Gastroesophageal sphincter (tissue), 4 donors: Measurements from ENCODE around the gene DISC1. TPM values are rescaled to one million over a fixed set of nuclear protein-coding genes. Genes with fewer than 3 reads are reported as not detected.

Experiments used
- ATAC-seq: fragments of 150-250 bp; one replicate; pipeline ENCODE4 v1.9.1; 2016; ENCODE audit warnings: mild to moderate bottlenecking, moderate library complexity
- H3K27ac ChIP-seq, 4 donors: fragments of 200-600 bp; sonication (generic) in 3 of 4; 1 replicate in 3 of 4; 2 replicates in 1 of 4; pipeline ENCODE4 v1.5.1; 2016 to 2019
- H3K27me3 ChIP-seq: fragments of 200-600 bp; sonication (generic); one replicate; pipeline ENCODE4 v1.5.1; 2019
- H3K36me3 ChIP-seq, 2 donors: fragments of 200-600 bp; sonication (generic); one replicate each; pipeline ENCODE4 v1.5.1; 2019; ENCODE audit warnings: control low read depth in 1 of 2
- H3K4me1 ChIP-seq, 3 donors: fragments of 200-600 bp; sonication (generic); 1 replicate in 2 of 3; 2 replicates in 1 of 3; pipeline ENCODE4 v1.5.1; 2016 to 2019; ENCODE audit warnings: control low read depth in 2 of 3
- H3K4me3 ChIP-seq, 2 donors: fragments of 200-600 bp; sonication (generic); one replicate each; pipeline ENCODE4 v1.5.1; 2019; ENCODE audit warnings: mild to moderate bottlenecking in 1 of 2, moderate library complexity in 1 of 2
- H3K9me3 ChIP-seq, 3 donors: fragments of 200-600 bp; sonication (generic); one replicate each; pipeline ENCODE4 v1.5.1; 2017 to 2019; ENCODE audit warnings: control low read depth in 2 of 3
- EP300 ChIP-seq: sonication (generic); formaldehyde crosslinking; IDR thresholded peaks from one replicate; pipeline ENCODE4 v1.6.1; 2017; ENCODE audit warnings: antibody characterized with exemption, mild to moderate bottlenecking
- POLR2A ChIP-seq, 2 donors: fragments of 450-650 bp; IDR thresholded peaks; one replicate each; pipeline ENCODE4 v1.6.1; 2017; ENCODE audit warnings: antibody characterized with exemption in 2 of 2, mild to moderate bottlenecking in 2 of 2, moderate library complexity in 1 of 2
- POLR2AphosphoS5 ChIP-seq: sonication (generic); formaldehyde crosslinking; IDR thresholded peaks from one replicate; pipeline ENCODE4 v1.6.1; 2017; ENCODE audit warnings: antibody characterized with exemption
- WGBS, 2 donors: methylation state at CpG; one replicate each; pipeline ENCODE4 v1.1.5; 2018; ENCODE audit warnings: low coverage in 1 of 2; 5-methylcytosine and 5-hydroxymethylcytosine counted together
- total RNA-seq, 4 donors: library from RNA; depleted of rRNA; stranded (reverse); fragments of >200 nt; gene quantifications; one replicate each; pipeline ENCODE4 v1.1.0, GENCODE V29; 2016
- TF ChIP-seq, protein P1 (sequence below), 4 experiments: fragments of 200-600 bp in 2 of 4; fragments of 450-650 bp in 2 of 4; sonication (generic) in 1 of 4; IDR thresholded peaks; one replicate each; pipeline ENCODE4 v1.5.1; 2017 to 2019; ENCODE audit warnings: antibody characterized with exemption in 4 of 4, mild to moderate bottlenecking in 2 of 4, moderate library complexity in 2 of 4

Gene DISC1
- total RNA-seq, 4 donors from 2014 or later: 4.4 to 9.8 (median 6.8) TPM

DNA sequence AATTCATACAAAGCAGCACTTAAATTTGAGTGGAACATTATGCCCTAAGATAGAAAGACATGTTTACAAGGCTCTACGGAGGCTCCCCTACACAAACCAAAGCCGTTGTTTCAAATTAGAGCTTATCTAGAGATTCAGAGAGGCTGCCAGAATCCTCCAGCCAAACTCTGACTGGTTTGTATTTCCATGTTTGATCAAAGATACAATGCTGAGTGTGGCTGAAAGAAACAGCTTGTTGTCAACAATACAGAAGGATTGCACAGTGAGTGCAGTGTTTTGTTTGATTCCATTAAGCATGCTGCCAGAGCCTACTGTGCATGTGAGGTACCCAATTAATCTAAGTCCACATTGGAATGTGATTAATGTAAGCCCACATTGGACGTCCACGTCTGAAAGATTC, 402.7 kb downstream of the DISC1 start:
- TF ChIP-seq POLR2A (IDR thresholded peaks at IDR 0.05) (no peak), POLR2AphosphoS5 (no peak), EP300 (no peak)
- TF ChIP-seq, protein P1, sequence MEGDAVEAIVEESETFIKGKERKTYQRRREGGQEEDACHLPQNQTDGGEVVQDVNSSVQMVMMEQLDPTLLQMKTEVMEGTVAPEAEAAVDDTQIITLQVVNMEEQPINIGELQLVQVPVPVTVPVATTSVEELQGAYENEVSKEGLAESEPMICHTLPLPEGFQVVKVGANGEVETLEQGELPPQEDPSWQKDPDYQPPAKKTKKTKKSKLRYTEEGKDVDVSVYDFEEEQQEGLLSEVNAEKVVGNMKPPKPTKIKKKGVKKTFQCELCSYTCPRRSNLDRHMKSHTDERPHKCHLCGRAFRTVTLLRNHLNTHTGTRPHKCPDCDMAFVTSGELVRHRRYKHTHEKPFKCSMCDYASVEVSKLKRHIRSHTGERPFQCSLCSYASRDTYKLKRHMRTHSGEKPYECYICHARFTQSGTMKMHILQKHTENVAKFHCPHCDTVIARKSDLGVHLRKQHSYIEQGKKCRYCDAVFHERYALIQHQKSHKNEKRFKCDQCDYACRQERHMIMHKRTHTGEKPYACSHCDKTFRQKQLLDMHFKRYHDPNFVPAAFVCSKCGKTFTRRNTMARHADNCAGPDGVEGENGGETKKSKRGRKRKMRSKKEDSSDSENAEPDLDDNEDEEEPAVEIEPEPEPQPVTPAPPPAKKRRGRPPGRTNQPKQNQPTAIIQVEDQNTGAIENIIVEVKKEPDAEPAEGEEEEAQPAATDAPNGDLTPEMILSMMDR (IDR thresholded peaks at IDR 0.05): no peak
- Histone ChIP-seq H3K27ac (no peak overlapping the region), H3K27me3 (no peaks in the 10 kb centered on the region), H3K36me3 (peaks cover 0 to 6% of the 10 kb centered on the region in 2 donors), H3K9me3 (no peaks in the 10 kb centered on the region), H3K4me1 (no peaks in the 10 kb centered on the region), H3K4me3 (no peak overlapping the region)
- ATAC-seq: no peak
- 58 to 73% methylated on average over 4 of the region's 4 CpGs for WGBS, 2 donors

DNA sequence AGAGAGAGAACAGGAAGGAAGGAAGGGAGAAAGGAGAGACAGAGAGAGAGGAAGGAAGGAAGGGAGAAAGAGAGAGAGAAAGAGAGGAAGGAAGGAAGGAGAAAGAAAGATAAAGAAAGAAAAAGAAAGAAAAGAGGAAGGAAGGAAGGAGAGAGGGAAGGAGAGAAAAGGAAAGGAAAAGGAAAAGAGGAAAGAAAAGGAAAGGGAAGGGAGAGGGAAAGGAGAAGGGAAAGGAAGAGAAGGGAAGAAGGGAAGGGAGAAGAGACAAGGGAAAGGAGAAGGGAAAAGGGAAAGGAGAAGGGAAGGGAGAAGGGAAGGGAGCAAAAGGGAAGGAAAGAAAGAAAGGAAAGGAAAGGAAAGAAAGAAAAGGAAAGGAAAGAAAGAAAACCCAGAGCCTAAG, 404.6 kb downstream of the DISC1 start:
- no peak for ATAC-seq

DNA sequence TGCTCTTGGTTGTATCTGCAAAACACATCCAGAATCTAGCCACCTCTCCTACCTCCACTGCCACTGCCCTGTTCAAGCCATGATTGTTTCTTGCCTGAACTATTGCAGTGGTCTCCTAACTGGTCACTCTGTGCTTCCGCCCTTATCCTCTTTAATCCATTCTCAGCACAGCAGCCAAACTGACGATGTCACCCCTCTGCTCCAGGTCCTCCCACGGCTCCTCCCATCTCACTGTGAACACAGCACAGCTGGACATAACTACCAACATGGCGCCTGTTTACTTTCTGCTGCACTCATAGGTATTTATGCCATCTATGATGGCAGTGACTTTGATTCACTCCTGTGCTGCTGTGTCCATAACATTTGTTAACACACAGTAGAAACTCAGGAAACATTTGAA, 406.7 kb downstream of the DISC1 start:
- H3K4me3 ChIP-seq: no peak overlapping the region
- ATAC-seq: no peak
- H3K36me3 ChIP-seq: peaks cover 0 to 3% of the 10 kb centered on the region in 2 donors
- H3K27ac ChIP-seq: no peak overlapping the region
- 79 to 88% methylated on average over 1 to 4 of the region's 4 CpGs for WGBS, 2 donors
- no peaks in the 10 kb centered on the region for H3K9me3 ChIP-seq
- TF ChIP-seq, protein P1 (IDR thresholded peaks at IDR 0.05): no peak
- TF ChIP-seq EP300 (no peak), POLR2AphosphoS5 (no peak), POLR2A (IDR thresholded peaks at IDR 0.05) (no peak)
- no peaks in the 10 kb centered on the region for H3K4me1 ChIP-seq
- no peaks in the 10 kb centered on the region for H3K27me3 ChIP-seq

More for the DNA sequence above, 404.6 kb downstream of the DISC1 start:
- H3K36me3 ChIP-seq: peaks cover 0 to 6% of the 10 kb centered on the region in 2 donors
- no peaks in the 10 kb centered on the region for H3K27me3 ChIP-seq
- no peak overlapping the region for H3K4me3 ChIP-seq
- TF ChIP-seq POLR2AphosphoS5: no peak
- TF ChIP-seq, protein P1 (IDR thresholded peaks at IDR 0.05): no peak
- no peak for TF ChIP-seq POLR2A (IDR thresholded peaks at IDR 0.05)
- no peak for TF ChIP-seq EP300
- H3K27ac ChIP-seq: no peak overlapping the region
- H3K9me3 ChIP-seq: no peaks in the 10 kb centered on the region
- H3K4me1 ChIP-seq: no peaks in the 10 kb centered on the region

DNA sequence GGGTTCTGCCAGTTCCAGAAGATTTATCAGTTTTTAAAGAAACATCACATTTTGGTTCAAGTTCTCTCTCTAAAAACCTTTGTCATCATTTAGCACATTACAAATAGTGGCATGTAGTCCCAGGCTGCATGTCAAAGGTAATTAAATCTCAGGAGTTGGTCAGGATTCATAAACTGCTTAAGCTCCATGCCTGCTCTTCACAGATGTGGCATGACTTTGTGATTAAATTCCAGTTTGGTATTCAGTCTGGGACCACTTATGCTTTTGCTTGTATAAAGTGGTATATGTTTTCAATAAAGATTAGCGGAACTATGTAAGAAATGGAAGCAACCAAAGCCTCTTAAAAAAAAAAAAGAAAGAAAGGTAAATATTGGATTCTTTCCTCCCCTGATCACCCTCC, 408.0 kb downstream of the DISC1 start:
- peaks cover 0 to 3% of the 10 kb centered on the region in 2 donors for H3K36me3 ChIP-seq
- no peaks in the 10 kb centered on the region for H3K4me1 ChIP-seq
- TF ChIP-seq, protein P1 (IDR thresholded peaks at IDR 0.05): no peak
- TF ChIP-seq EP300 (no peak), POLR2A (IDR thresholded peaks at IDR 0.05) (no peak), POLR2AphosphoS5 (no peak)
- H3K4me3 ChIP-seq: no peak overlapping the region
- H3K27me3 ChIP-seq: no peaks in the 10 kb centered on the region
- WGBS, 2 donors: 100% methylated on average over 1 of the region's 1 CpG
- no peak overlapping the region for H3K27ac ChIP-seq
- H3K9me3 ChIP-seq: no peaks in the 10 kb centered on the region
- no peak for ATAC-seq

DNA sequence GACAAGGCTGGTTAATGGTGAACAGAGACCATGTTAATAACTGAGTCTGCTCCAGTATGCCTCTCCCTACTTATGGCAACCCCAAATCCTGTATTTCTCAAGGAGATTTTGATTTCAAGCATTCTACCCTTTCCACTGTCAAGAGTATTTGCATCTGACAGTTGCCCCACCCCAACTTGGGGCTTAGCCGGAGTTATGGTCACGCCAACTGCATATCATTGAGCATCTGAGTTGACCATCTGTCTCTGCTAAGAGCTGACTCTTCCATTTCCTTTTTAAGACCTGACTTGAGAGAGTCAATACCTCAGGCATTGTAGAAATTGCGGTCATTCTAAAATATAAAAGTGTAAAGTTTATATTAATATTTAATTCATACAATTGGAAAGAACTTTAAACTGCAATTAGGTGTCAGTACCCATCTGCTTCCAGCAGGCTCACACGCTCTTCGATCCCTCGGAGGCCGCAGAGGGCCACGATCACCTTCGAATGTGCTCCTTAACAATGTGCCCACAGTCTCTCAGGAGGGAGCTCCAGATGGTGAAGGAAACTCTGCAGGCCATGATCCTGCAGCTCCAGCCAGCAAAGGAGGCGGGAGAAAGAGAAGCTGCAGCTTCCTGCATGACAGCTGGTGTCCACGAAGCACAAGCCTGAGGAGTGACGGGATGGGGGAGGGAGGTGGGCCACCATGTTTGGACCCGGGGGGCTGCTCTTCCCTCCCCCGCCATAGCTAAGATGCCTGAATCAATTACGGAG, 409.8 kb downstream of the DISC1 start:
- Histone ChIP-seq H3K4me3 (no peak overlapping the region), H3K4me1 (no peaks in the 10 kb centered on the region), H3K27ac (no peak overlapping the region), H3K27me3 (no peaks in the 10 kb centered on the region), H3K9me3 (no peaks in the 10 kb centered on the region), H3K36me3 (peaks cover 0 to 3% of the 10 kb centered on the region in 2 donors)
- ATAC-seq: no peak
- WGBS, 2 donors: 83 to 84% methylated on average over 13 of the region's 15 CpGs
- TF ChIP-seq, protein P1 (IDR thresholded peaks at IDR 0.05): no peak
- TF ChIP-seq EP300: no peak
- no peak for TF ChIP-seq POLR2AphosphoS5
- TF ChIP-seq POLR2A (IDR thresholded peaks at IDR 0.05): no peak
